ENCODE measurements around the gene TTLL11.

- TF ChIP-seq OSR1 (CRISPR knock-in tag; IDR thresholded peaks at IDR 0.05) (no peak), ZFP30 (CRISPR knock-in tag; IDR thresholded peaks at IDR 0.05) (no peak), RARB (CRISPR knock-in tag; IDR thresholded peaks at IDR 0.05) (no peak), CSDC2 (CRISPR knock-in tag; IDR thresholded peaks at IDR 0.05) (no peak), PATZ1 (CRISPR knock-in tag; IDR thresholded peaks at IDR 0.05; ENCODE audit: borderline replicate concordance) (no peak), CREB5 (CRISPR knock-in tag; IDR thresholded peaks at IDR 0.05; ENCODE audit: low read depth) (no peak), ESRRG (CRISPR knock-in tag; IDR thresholded peaks at IDR 0.05) (no peak), GLIS3 (CRISPR knock-in tag; IDR thresholded peaks at IDR 0.05) (no peak)
These were observed 268.5 kb downstream of the TTLL11 start for GRCh38 chr9:121824651-121825030.

All from SK-N-SH treated with all-trans-retinoic acid at 6 μM for 48 hours (cell line).